ENCODE data around the gene CTDSP1.

DNA sequence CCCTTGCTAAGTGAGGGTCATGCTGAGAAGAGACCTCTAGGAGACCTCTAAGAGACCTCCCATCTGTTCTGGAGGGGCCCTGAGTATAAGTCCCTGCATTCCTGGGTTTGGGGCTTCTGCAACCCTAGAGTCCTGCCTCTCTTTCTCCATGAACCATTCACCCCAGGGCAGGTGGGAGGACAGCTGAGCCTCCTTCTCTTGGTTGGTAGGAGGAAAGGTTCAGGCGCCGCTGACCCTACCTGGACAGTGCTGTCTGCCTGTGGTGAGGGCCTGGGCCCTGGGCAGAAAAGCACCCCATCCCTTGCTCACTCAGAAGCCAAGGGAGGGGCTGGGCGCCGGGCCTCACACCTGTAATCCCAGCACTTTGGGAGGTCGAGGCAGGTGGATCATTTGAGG is 18.7 kb downstream of the CTDSP1 start:
- TF ChIP-seq EP300 (IDR thresholded peaks at IDR 0.05) (no peak), POLR2A (IDR thresholded peaks at IDR 0.05) (no peak)

All from ovary (tissue), 1 donor.